Activated naive CD8-positive, alpha-beta T cell treated with anti-CD3 and anti-CD28 coated beads for 36 hours (primary cell): ENCODE data around the gene FBXO47. TPM values are rescaled to one million over a fixed set of nuclear protein-coding genes. Genes with fewer than 3 reads are reported as not detected.
"Not testable (repeated sequence)": the region's sequence is repeated elsewhere in the genome, so short reads cannot be mapped to it uniquely, and the experiment has no call there.

Source experiments
- DNase-seq: peaks from one replicate; pipeline ENCODE4 v3.0.0; 2021
- H3K27ac Mint-ChIP-seq: one replicate; pipeline ENCODE4 v1.8.0; 2022; ENCODE audit warnings: mild to moderate bottlenecking, moderate library complexity, mixed read lengths
- H3K27me3 Mint-ChIP-seq: one replicate; pipeline ENCODE4 v1.8.0; 2022; ENCODE audit warnings: mild to moderate bottlenecking, mixed read lengths
- H3K36me3 Mint-ChIP-seq: one replicate; pipeline ENCODE4 v1.8.0; 2021; ENCODE audit warnings: mild to moderate bottlenecking, mixed read lengths
- H3K4me1 Mint-ChIP-seq: one replicate; pipeline ENCODE4 v1.8.0; 2021; ENCODE audit warnings: mixed read lengths
- H3K4me3 Mint-ChIP-seq: one replicate; pipeline ENCODE4 v1.8.0; 2022; ENCODE audit warnings: mild to moderate bottlenecking, moderate library complexity, mixed read lengths
- H3K9me3 Mint-ChIP-seq: one replicate; pipeline ENCODE4 v1.8.0; 2022; ENCODE audit warnings: mixed read lengths
- total RNA-seq, 2 experiments: library from RNA; stranded (reverse); gene quantifications; one replicate each; pipeline ENCODE4 v1.2.3, GENCODE V29; 2021

Gene FBXO47
- total RNA-seq, 2 experiments from 2014 or later, result 0.12 TPM; not detected in 1

GRCh38 chr17:38996660-38997337 lies 29.6 kb upstream of the FBXO47 start:
- H3K36me3 Mint-ChIP-seq, result peaks cover 5% of the 10 kb centered on the region
- no peak for DNase-seq
- H3K27me3 Mint-ChIP-seq, result no peaks in the 10 kb centered on the region
- H3K9me3 Mint-ChIP-seq, result peaks cover 18% of the 10 kb centered on the region
- no peak overlapping the region for H3K4me3 Mint-ChIP-seq
- H3K27ac Mint-ChIP-seq, result no peak overlapping the region
- peaks cover 2% of the 10 kb centered on the region for H3K4me1 Mint-ChIP-seq

GRCh38 chr17:38994026-38994425 lies 26.8 kb upstream of the FBXO47 start:
- Mint-ChIP-seq H3K4me1 (no peaks in the 10 kb centered on the region), H3K4me3 (no peak overlapping the region), H3K27ac (no peak overlapping the region), H3K36me3 (peaks cover 5% of the 10 kb centered on the region), H3K9me3 (peaks cover 18% of the 10 kb centered on the region), H3K27me3 (no peaks in the 10 kb centered on the region)
- no peak for DNase-seq

- Mint-ChIP-seq H3K27me3 (no peaks in the 10 kb centered on the region), H3K9me3 (no peaks in the 10 kb centered on the region), H3K4me3 (no peak overlapping the region), H3K4me1 (no peaks in the 10 kb centered on the region), H3K36me3 (no peaks in the 10 kb centered on the region), H3K27ac (no peak overlapping the region)
- no peak for DNase-seq
These were observed 17.5 kb upstream of the FBXO47 start for GRCh38 chr17:38984666-38985065.

GRCh38 chr17:38982858-38983746 lies 15.9 kb upstream of the FBXO47 start:
- no peaks in the 10 kb centered on the region for H3K36me3 Mint-ChIP-seq
- H3K4me3 Mint-ChIP-seq, result no peak overlapping the region

GRCh38 chr17:38981636-38982035 lies 14.4 kb upstream of the FBXO47 start:
- H3K9me3 Mint-ChIP-seq, result no peaks in the 10 kb centered on the region
- H3K27me3 Mint-ChIP-seq, result no peaks in the 10 kb centered on the region
- no peak overlapping the region for H3K4me3 Mint-ChIP-seq
- no peak for DNase-seq
- H3K36me3 Mint-ChIP-seq, result no peaks in the 10 kb centered on the region
- H3K4me1 Mint-ChIP-seq, result no peaks in the 10 kb centered on the region
- no peak overlapping the region for H3K27ac Mint-ChIP-seq

More at GRCh38 chr17:38982858-38983746, 15.9 kb upstream of the FBXO47 start:
- no peak overlapping the region for H3K27ac Mint-ChIP-seq
- H3K4me1 Mint-ChIP-seq, result no peaks in the 10 kb centered on the region
- DNase-seq, result no peak
- no peaks in the 10 kb centered on the region for H3K9me3 Mint-ChIP-seq
- no peaks in the 10 kb centered on the region for H3K27me3 Mint-ChIP-seq

- Mint-ChIP-seq H3K9me3 (no peaks in the 10 kb centered on the region), H3K27ac (no peak overlapping the region), H3K27me3 (no peaks in the 10 kb centered on the region), H3K36me3 (no peaks in the 10 kb centered on the region), H3K4me1 (no peaks in the 10 kb centered on the region), H3K4me3 (no peak overlapping the region)
- no peak for DNase-seq
These were observed 13.5 kb upstream of the FBXO47 start for GRCh38 chr17:38980490-38981217.

GRCh38 chr17:38978180-38978579 lies 11.0 kb upstream of the FBXO47 start:
- Mint-ChIP-seq H3K27me3 (no peaks in the 10 kb centered on the region), H3K27ac (no peak overlapping the region), H3K36me3 (no peaks in the 10 kb centered on the region), H3K4me3 (no peak overlapping the region), H3K4me1 (no peaks in the 10 kb centered on the region), H3K9me3 (no peaks in the 10 kb centered on the region)
- DNase-seq, result no peak

GRCh38 chr17:38976187-38976551 lies 9.0 kb upstream of the FBXO47 start:
- H3K9me3 Mint-ChIP-seq, H3K4me1 Mint-ChIP-seq, H3K27me3 Mint-ChIP-seq, DNase-seq, H3K36me3 Mint-ChIP-seq, H3K4me3 Mint-ChIP-seq, H3K27ac Mint-ChIP-seq: not testable (repeated sequence)

GRCh38 chr17:38970804-38971203 lies 3.6 kb upstream of the FBXO47 start:
- Mint-ChIP-seq H3K27me3 (no peaks in the 10 kb centered on the region), H3K4me1 (peaks cover 10% of the 10 kb centered on the region), H3K36me3 (peaks cover 5% of the 10 kb centered on the region), H3K4me3 (no peak overlapping the region), H3K27ac (no peak overlapping the region), H3K9me3 (no peaks in the 10 kb centered on the region)
- DNase-seq, result no peak

- peaks cover 10% of the 10 kb centered on the region for H3K4me1 Mint-ChIP-seq
These were observed 2.9 kb upstream of the FBXO47 start for GRCh38 chr17:38970128-38970527.

GRCh38 chr17:38969281-38969680 lies 2.1 kb upstream of the FBXO47 start:
- no peaks in the 10 kb centered on the region for H3K9me3 Mint-ChIP-seq
- H3K4me3 Mint-ChIP-seq, result no peak overlapping the region
- no peaks in the 10 kb centered on the region for H3K27me3 Mint-ChIP-seq
- H3K27ac Mint-ChIP-seq, result no peak overlapping the region
- H3K36me3 Mint-ChIP-seq, result peaks cover 5% of the 10 kb centered on the region
- H3K4me1 Mint-ChIP-seq, result peaks cover 10% of the 10 kb centered on the region
- no peak for DNase-seq

More at GRCh38 chr17:38970128-38970527, 2.9 kb upstream of the FBXO47 start:
- Mint-ChIP-seq H3K27ac (no peak overlapping the region), H3K4me3 (no peak overlapping the region), H3K36me3 (peaks cover 5% of the 10 kb centered on the region), H3K9me3 (no peaks in the 10 kb centered on the region), H3K27me3 (no peaks in the 10 kb centered on the region)
- no peak for DNase-seq

- Mint-ChIP-seq H3K27me3 (no peaks in the 10 kb centered on the region), H3K4me1 (peaks cover 28% of the 10 kb centered on the region), H3K27ac (no peak overlapping the region), H3K36me3 (no peaks in the 10 kb centered on the region), H3K4me3 (no peak overlapping the region), H3K9me3 (no peaks in the 10 kb centered on the region)
- no peak for DNase-seq
These were observed 5.8 kb downstream of the FBXO47 start for GRCh38 chr17:38961413-38961812.

- no peak for DNase-seq
- H3K9me3 Mint-ChIP-seq, result no peaks in the 10 kb centered on the region
- no peaks in the 10 kb centered on the region for H3K27me3 Mint-ChIP-seq
- peak overlapping the region; percentile 58 for H3K27ac Mint-ChIP-seq
- H3K36me3 Mint-ChIP-seq, result no peaks in the 10 kb centered on the region
- peaks cover 28% of the 10 kb centered on the region for H3K4me1 Mint-ChIP-seq
- H3K4me3 Mint-ChIP-seq, result no peak overlapping the region
These were observed 6.8 kb downstream of the FBXO47 start for GRCh38 chr17:38960402-38960801.

- no peak for DNase-seq
- Mint-ChIP-seq H3K9me3 (no peaks in the 10 kb centered on the region), H3K4me1 (peaks cover 28% of the 10 kb centered on the region), H3K27me3 (no peaks in the 10 kb centered on the region), H3K4me3 (no peak overlapping the region), H3K36me3 (no peaks in the 10 kb centered on the region), H3K27ac (no peak overlapping the region)
These were observed 7.7 kb downstream of the FBXO47 start for GRCh38 chr17:38959508-38959907.

- Mint-ChIP-seq H3K27me3 (no peaks in the 10 kb centered on the region), H3K27ac (no peak overlapping the region), H3K4me3 (no peak overlapping the region), H3K4me1 (peaks cover 28% of the 10 kb centered on the region), H3K36me3 (no peaks in the 10 kb centered on the region), H3K9me3 (no peaks in the 10 kb centered on the region)
- DNase-seq, result no peak
These were observed 8.4 kb downstream of the FBXO47 start for GRCh38 chr17:38958756-38959155.
